Sigmoid colon (tissue), 3 donors: ENCODE results near the gene GFY.

Experiments
- CTCF ChIP-seq, 4 experiments: fragments of 450-650 bp in 3 of 4; fragments of 200-600 bp in 1 of 4; IDR thresholded peaks; one replicate each; pipeline ENCODE4 v1.5.1; 2016 to 2019; ENCODE audit warnings: antibody characterized with exemption in 4 of 4, mild to moderate bottlenecking in 3 of 4, moderate library complexity in 2 of 4
- POLR2A ChIP-seq, 2 donors: fragments of 450-650 bp; IDR thresholded peaks; one replicate each; pipeline ENCODE4 v1.6.1; 2016; ENCODE audit warnings: antibody characterized with exemption in 2 of 2, mild to moderate bottlenecking in 2 of 2, moderate library complexity in 2 of 2

GRCh38 chr19:49468746-49469447, 43.7 kb downstream of the GFY start:
- TF ChIP-seq CTCF (IDR thresholded peaks at IDR 0.05), result no peak
- TF ChIP-seq POLR2A (IDR thresholded peaks at IDR 0.05), result no peak
